Testis (tissue), 3 donors: Measurements from ENCODE around the gene EYS. TPM values are rescaled to one million over a fixed set of nuclear protein-coding genes. Genes with fewer than 3 reads are reported as not detected.
"Not testable (repeated sequence)": the region's sequence is repeated elsewhere in the genome, so short reads cannot be mapped to it uniquely, and the experiment has no call there.

Source experiments
- DNase-seq: peaks from one replicate; pipeline ENCODE4 v3.0.0-alpha.2; 2019
- H3K27ac ChIP-seq, 2 donors: fragments of 200-600 bp; sonication (generic); one replicate each; pipeline ENCODE4 v1.5.1; 2019
- H3K27me3 ChIP-seq: fragments of 200-600 bp; sonication (generic); one replicate; pipeline ENCODE4 v1.5.1; 2019
- H3K36me3 ChIP-seq: fragments of 200-600 bp; sonication (generic); one replicate; pipeline ENCODE4 v1.5.1; 2017; ENCODE audit warnings: low read depth; ENCODE audit errors: missing control alignments
- H3K4me1 ChIP-seq: fragments of 200-600 bp; sonication (generic); one replicate; pipeline ENCODE4 v1.5.1; 2019
- H3K4me3 ChIP-seq, 2 donors: fragments of 200-600 bp; sonication (generic); one replicate each; pipeline ENCODE4 v1.5.1; 2017 to 2019
- H3K9me3 ChIP-seq: fragments of 200-600 bp; sonication (generic); one replicate; pipeline ENCODE4 v1.5.1; 2017
- CTCF ChIP-seq, 3 experiments: fragments of 450-650 bp in 2 of 3; fragments of 200-600 bp in 1 of 3; sonication (generic) in 1 of 3; IDR thresholded peaks; one replicate each; pipeline ENCODE4 v1.5.1; 2016 to 2019; ENCODE audit warnings: antibody characterized with exemption in 3 of 3, mild to moderate bottlenecking in 2 of 3, moderate library complexity in 1 of 3
- POLR2A ChIP-seq: fragments of 450-650 bp; IDR thresholded peaks from one replicate; pipeline ENCODE4 v1.6.1; 2017; ENCODE audit warnings: antibody characterized with exemption, mild to moderate bottlenecking, moderate library complexity
- WGBS, 2 donors: methylation state at CpG; one replicate each; pipeline ENCODE4 v1.1.5; 2018; 5-methylcytosine and 5-hydroxymethylcytosine counted together
- intact Hi-C: fragments of 100-400 bp; cut with DNase I; formaldehyde crosslinking; loops from one replicate; pipeline ENCODE4 v1.15.1; 2023; ENCODE audit warnings: low total_unique reads
- polyA plus RNA-seq: library from polyadenylated mRNA; stranded (reverse); fragments of 350-450 nt; fragmentation: Illumina TruSeq; extraction: RNeasy Lipid Tissue Mini Kit (QIAGEN cat#74804); gene quantifications from one replicate; pipeline ENCODE4 v1.2.3, GENCODE V29; 2014; ENCODE audit warnings: low read depth, low replicate concordance; ENCODE audit not compliant: insufficient read depth
- total RNA-seq, 2 donors: library from RNA; depleted of rRNA; stranded (reverse); fragments of >200 nt; gene quantifications; one replicate each; pipeline ENCODE4 v1.2.3, GENCODE V29; 2016

EYS gene
- total and polyA plus RNA-seq, 3 donors from 2014 or later, result 1.3 to 2.8 (median 2.6) TPM

- no peak for DNase-seq
- intact Hi-C loops, result no loop called here
- Histone ChIP-seq H3K27me3 (no peaks in the 10 kb centered on the region), H3K36me3 (no peaks in the 10 kb centered on the region), H3K27ac (no peak overlapping the region), H3K4me1 (no peaks in the 10 kb centered on the region), H3K9me3 (no peaks in the 10 kb centered on the region), H3K4me3 (no peak overlapping the region)
- TF ChIP-seq CTCF (IDR thresholded peaks at IDR 0.05), result no peak
- no peak for TF ChIP-seq POLR2A
- WGBS, 2 donors, result 90% methylated on average over 1 of the region's 1 CpG; no CpG with 5 or more reads in 1 of the 2 donors
Observed at GRCh38 chr6:64467656-64468055, 1239.4 kb downstream of the EYS start.

GRCh38 chr6:64459411-64459944, 1247.5 kb downstream of the EYS start:
- Histone ChIP-seq H3K36me3 (no peaks in the 10 kb centered on the region), H3K9me3 (no peaks in the 10 kb centered on the region), H3K4me1 (no peaks in the 10 kb centered on the region), H3K27ac (no peak overlapping the region), H3K27me3 (no peaks in the 10 kb centered on the region), H3K4me3 (no peak overlapping the region)
- DNase-seq, result no peak
- TF ChIP-seq POLR2A (no peak), CTCF (IDR thresholded peaks at IDR 0.05) (no peak)
- intact Hi-C loops, result no loop called here
- WGBS, 2 donors, result 63 to 76% methylated on average over 1 of the region's 1 CpG

GRCh38 chr6:64448101-64448500, 1258.9 kb downstream of the EYS start:
- H3K4me3 ChIP-seq, H3K27ac ChIP-seq, intact Hi-C loops, H3K27me3 ChIP-seq, DNase-seq, H3K4me1 ChIP-seq, H3K9me3 ChIP-seq, H3K36me3 ChIP-seq: not testable (repeated sequence)
- 92 to 94% methylated on average over 5 to 6 of the region's 6 CpGs for WGBS, 2 donors

- no peaks in the 10 kb centered on the region for H3K36me3 ChIP-seq
- H3K4me3 ChIP-seq, result no peak overlapping the region
- no peak overlapping the region for H3K27ac ChIP-seq
- WGBS, 2 donors, result 68 to 69% methylated on average over 1 of the region's 1 CpG
- intact Hi-C loops, result no loop called here
- H3K4me1 ChIP-seq, result no peaks in the 10 kb centered on the region
- TF ChIP-seq POLR2A (no peak), CTCF (IDR thresholded peaks at IDR 0.05) (no peak)
- DNase-seq, result no peak
- H3K9me3 ChIP-seq, result no peaks in the 10 kb centered on the region
- H3K27me3 ChIP-seq, result no peaks in the 10 kb centered on the region
Observed at GRCh38 chr6:64445038-64445437, 1262.0 kb downstream of the EYS start.

GRCh38 chr6:64439274-64439673, 1267.8 kb downstream of the EYS start:
- Histone ChIP-seq H3K4me1 (no peaks in the 10 kb centered on the region), H3K4me3 (no peak overlapping the region), H3K9me3 (no peaks in the 10 kb centered on the region), H3K27me3 (no peaks in the 10 kb centered on the region), H3K36me3 (no peaks in the 10 kb centered on the region), H3K27ac (no peak overlapping the region)
- TF ChIP-seq CTCF (IDR thresholded peaks at IDR 0.05) (no peak), POLR2A (no peak)
- intact Hi-C loops, result no loop called here
- 71 to 79% methylated on average over 2 of the region's 2 CpGs for WGBS, 2 donors
- no peak for DNase-seq
